Loucy (cell line): ENCODE measurements around the gene GNAZ.

Source experiments
- H2AFZ ChIP-seq: fragments of 200-600 bp; sonication (generic); 2 replicates; pipeline ENCODE4 v1.6.0; 2016; ENCODE audit warnings: antibody characterized with exemption, mild to moderate bottlenecking, low read length, moderate library complexity
- H3F3A ChIP-seq: fragments of 200-600 bp; 2 replicates; pipeline ENCODE4 v1.6.0; 2016; ENCODE audit warnings: antibody characterized with exemption, low read depth, mild to moderate bottlenecking
- H3K27me3 ChIP-seq: fragments of 200-600 bp; sonication (generic); 2 replicates; pipeline ENCODE4 v1.6.1; 2014; ENCODE audit warnings: low read length, mild to moderate bottlenecking; ENCODE audit not compliant: insufficient read depth, poor library complexity, severe bottlenecking
- H3K36me3 ChIP-seq: fragments of 200-600 bp; sonication (generic); 2 replicates; pipeline ENCODE4 v1.6.1; 2016; ENCODE audit warnings: low read length; ENCODE audit not compliant: insufficient read depth
- H3K4me1 ChIP-seq: fragments of 200-600 bp; sonication (generic); 2 replicates; pipeline ENCODE4 v1.5.1; 2014; ENCODE audit warnings: low read length, mild to moderate bottlenecking; ENCODE audit not compliant: insufficient read depth, poor library complexity, severe bottlenecking
- H3K4me2 ChIP-seq: fragments of 200-600 bp; sonication (generic); 2 replicates; pipeline ENCODE4 v1.6.0; 2014; ENCODE audit warnings: antibody characterized with exemption, low read length, low read depth, mild to moderate bottlenecking; ENCODE audit not compliant: poor library complexity, severe bottlenecking
- H3K4me3 ChIP-seq: fragments of 200-600 bp; sonication (generic); 2 replicates; pipeline ENCODE4 v1.5.1; 2014; ENCODE audit warnings: low read length, mild to moderate bottlenecking, mixed read lengths; ENCODE audit not compliant: poor library complexity, severe bottlenecking
- H3K79me2 ChIP-seq: fragments of 200-600 bp; sonication (generic); 2 replicates; pipeline ENCODE4 v1.6.1; 2014; ENCODE audit warnings: low read length; ENCODE audit not compliant: insufficient read depth
- H3K9ac ChIP-seq: fragments of 200-600 bp; sonication (generic); 2 replicates; pipeline ENCODE4 v1.6.0; 2014; ENCODE audit warnings: mild to moderate bottlenecking, low read depth, low read length, moderate library complexity; ENCODE audit not compliant: poor library complexity, severe bottlenecking
- H3K9me2 ChIP-seq: fragments of 200-600 bp; sonication (generic); replicated peaks from 2 replicates; pipeline ENCODE4 v1.6.1; 2016; ENCODE audit warnings: low read depth, low read length, mixed read lengths
- H3K9me3 ChIP-seq: fragments of 200-600 bp; sonication (generic); 2 replicates; pipeline ENCODE4 v1.6.1; 2014; ENCODE audit warnings: mild to moderate bottlenecking, antibody characterized with exemption, low read length, low read depth; ENCODE audit not compliant: insufficient read depth
- H4K20me1 ChIP-seq: fragments of 200-600 bp; sonication (generic); 2 replicates; pipeline ENCODE4 v1.6.0; 2014; ENCODE audit warnings: antibody characterized with exemption, low read length, mild to moderate bottlenecking; ENCODE audit not compliant: insufficient read depth, poor library complexity, severe bottlenecking
- EZH2phosphoT487 ChIP-seq: fragments of 200-600 bp; IDR thresholded peaks from 2 replicates; pipeline ENCODE4 v1.6.1; 2018; ENCODE audit warnings: antibody characterized with exemption, mild to moderate bottlenecking, moderate library complexity, borderline replicate concordance
- TF ChIP-seq, protein P1 (sequence below): fragments of 200-600 bp; sonication (generic); conservative IDR thresholded peaks from 2 replicates; pipeline ENCODE4 v1.5.1; 2014; ENCODE audit warnings: mild to moderate bottlenecking, antibody characterized with exemption, low read length

GNAZ gene

DNA sequence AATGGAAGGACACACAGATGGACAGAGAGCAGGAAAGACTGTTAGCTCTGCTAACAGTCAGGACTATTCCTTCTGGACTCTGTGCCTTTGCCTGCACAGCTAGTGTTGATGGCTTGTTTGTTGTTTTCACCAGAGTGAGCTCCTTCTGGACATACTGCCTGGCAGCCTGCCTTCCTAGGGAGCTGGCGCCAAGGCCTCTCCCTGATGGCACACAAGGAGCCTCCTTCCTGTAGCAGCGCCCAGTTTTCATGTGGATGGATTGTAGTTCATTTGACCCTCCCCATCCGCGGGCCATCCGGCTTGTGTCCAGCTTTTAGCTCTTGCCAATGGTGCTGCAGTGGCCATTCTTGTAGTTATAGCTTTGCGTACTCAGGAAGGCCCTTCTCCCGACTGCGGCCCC, 93.3 kb downstream of the GNAZ start:
- H4K20me1 ChIP-seq: no peaks in the 10 kb centered on the region
- no peaks in the 10 kb centered on the region for H3K9me2 ChIP-seq
- no peaks in the 10 kb centered on the region for H3K27me3 ChIP-seq
- no peaks in the 10 kb centered on the region for H3K9me3 ChIP-seq
- H3K4me3 ChIP-seq: no peak overlapping the region
- H3K79me2 ChIP-seq: no peaks in the 10 kb centered on the region
- no peaks in the 10 kb centered on the region for H3K4me1 ChIP-seq
- H3K4me2 ChIP-seq: no peak overlapping the region
- no peaks in the 10 kb centered on the region for H3K36me3 ChIP-seq
- no peak overlapping the region for H2AFZ ChIP-seq
- no peak for TF ChIP-seq EZH2phosphoT487
- TF ChIP-seq, protein P1, sequence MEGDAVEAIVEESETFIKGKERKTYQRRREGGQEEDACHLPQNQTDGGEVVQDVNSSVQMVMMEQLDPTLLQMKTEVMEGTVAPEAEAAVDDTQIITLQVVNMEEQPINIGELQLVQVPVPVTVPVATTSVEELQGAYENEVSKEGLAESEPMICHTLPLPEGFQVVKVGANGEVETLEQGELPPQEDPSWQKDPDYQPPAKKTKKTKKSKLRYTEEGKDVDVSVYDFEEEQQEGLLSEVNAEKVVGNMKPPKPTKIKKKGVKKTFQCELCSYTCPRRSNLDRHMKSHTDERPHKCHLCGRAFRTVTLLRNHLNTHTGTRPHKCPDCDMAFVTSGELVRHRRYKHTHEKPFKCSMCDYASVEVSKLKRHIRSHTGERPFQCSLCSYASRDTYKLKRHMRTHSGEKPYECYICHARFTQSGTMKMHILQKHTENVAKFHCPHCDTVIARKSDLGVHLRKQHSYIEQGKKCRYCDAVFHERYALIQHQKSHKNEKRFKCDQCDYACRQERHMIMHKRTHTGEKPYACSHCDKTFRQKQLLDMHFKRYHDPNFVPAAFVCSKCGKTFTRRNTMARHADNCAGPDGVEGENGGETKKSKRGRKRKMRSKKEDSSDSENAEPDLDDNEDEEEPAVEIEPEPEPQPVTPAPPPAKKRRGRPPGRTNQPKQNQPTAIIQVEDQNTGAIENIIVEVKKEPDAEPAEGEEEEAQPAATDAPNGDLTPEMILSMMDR: no peak
- no peaks in the 10 kb centered on the region for H3F3A ChIP-seq
- H3K9ac ChIP-seq: no peak overlapping the region

DNA sequence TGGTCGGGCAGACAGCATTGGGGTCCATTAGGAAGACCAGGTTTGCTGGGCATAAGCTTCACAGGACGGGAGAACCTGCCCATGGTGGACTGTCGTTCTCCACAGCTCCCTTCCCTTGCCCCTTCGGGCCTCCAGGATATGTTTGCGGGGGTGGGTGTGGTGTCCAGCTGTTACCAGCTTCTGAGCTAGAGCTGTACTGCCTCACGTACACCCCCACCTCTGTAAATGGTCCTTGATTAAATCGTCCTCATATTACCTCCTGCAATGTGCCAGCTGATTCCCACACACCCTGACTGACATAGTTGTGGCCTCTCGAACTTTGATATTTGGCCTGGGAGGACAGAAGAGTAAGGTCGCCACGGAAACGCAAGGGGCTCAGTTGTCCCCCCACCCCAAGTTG, 93.8 kb downstream of the GNAZ start:
- H3F3A ChIP-seq: no peaks in the 10 kb centered on the region
- H3K79me2 ChIP-seq: no peaks in the 10 kb centered on the region
- no peak overlapping the region for H3K9ac ChIP-seq
- H4K20me1 ChIP-seq: no peaks in the 10 kb centered on the region
- no peak overlapping the region for H2AFZ ChIP-seq
- H3K4me2 ChIP-seq: no peak overlapping the region
- TF ChIP-seq, protein P1: no peak
- no peak for TF ChIP-seq EZH2phosphoT487
- no peaks in the 10 kb centered on the region for H3K27me3 ChIP-seq
- H3K9me3 ChIP-seq: no peaks in the 10 kb centered on the region
- no peak overlapping the region for H3K4me3 ChIP-seq
- no peaks in the 10 kb centered on the region for H3K36me3 ChIP-seq
- no peaks in the 10 kb centered on the region for H3K4me1 ChIP-seq
- no peaks in the 10 kb centered on the region for H3K9me2 ChIP-seq

DNA sequence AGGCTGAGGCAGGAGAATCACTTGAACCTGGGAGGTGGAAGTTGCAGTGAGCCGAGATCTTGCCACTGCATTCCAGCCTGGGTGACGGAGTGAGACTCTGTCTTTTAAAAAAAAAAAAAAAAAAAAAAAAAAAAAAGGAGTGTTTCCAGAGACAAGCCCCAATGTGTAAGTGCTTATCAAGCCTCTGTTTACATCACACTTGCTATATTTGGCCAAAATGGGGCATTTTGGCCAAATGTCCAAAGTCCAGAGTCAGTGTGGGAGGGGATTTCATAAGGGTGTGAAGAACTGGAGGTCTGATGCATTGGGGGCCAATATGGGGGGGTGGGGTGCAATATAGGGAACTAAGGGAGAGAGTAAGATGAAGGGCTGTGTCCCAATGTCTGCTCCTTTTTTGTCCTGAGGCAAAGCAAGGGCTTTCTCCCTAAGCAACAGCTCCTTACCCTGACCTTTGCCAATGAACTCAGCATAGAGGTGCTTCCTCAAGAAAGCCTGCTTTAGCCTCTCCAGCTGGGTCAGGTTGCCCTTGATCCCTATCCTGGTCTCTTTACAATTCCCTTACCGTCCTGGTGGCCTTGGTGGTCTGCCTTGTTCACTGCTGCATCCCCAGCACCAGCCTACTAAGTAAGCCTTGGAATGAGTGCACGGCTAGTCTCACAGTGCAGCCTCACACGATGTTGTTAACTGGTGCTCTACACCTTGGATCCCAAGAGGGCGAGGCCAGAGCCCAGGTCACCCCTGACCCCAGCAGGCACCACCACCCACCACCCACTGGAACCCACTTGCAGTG, 95.9 kb downstream of the GNAZ start:
- no peaks in the 10 kb centered on the region for H3K79me2 ChIP-seq
- H3K9ac ChIP-seq: no peak overlapping the region
- no peaks in the 10 kb centered on the region for H3K4me1 ChIP-seq
- H2AFZ ChIP-seq: no peak overlapping the region
- H3F3A ChIP-seq: no peaks in the 10 kb centered on the region
- no peak overlapping the region for H3K4me3 ChIP-seq
- no peaks in the 10 kb centered on the region for H3K9me3 ChIP-seq
- H3K36me3 ChIP-seq: no peaks in the 10 kb centered on the region
- no peaks in the 10 kb centered on the region for H4K20me1 ChIP-seq
- H3K27me3 ChIP-seq: no peaks in the 10 kb centered on the region
- H3K9me2 ChIP-seq: no peaks in the 10 kb centered on the region
- no peak overlapping the region for H3K4me2 ChIP-seq
- TF ChIP-seq EZH2phosphoT487: no peak
- TF ChIP-seq, protein P1: no peak
